Stimulated activated CD4-positive, alpha-beta T cell treated with anti-CD3 and anti-CD28 coated beads, Interleukin-2, amount 100 ng/mL, for 4 hours (primary cell): ENCODE results near the gene FAM20B.

Experiments used
- DNase-seq: peaks from one replicate; pipeline ENCODE4 v3.0.0-alpha.2; 2020; ENCODE audit warnings: low read depth

Gene FAM20B

DNA sequence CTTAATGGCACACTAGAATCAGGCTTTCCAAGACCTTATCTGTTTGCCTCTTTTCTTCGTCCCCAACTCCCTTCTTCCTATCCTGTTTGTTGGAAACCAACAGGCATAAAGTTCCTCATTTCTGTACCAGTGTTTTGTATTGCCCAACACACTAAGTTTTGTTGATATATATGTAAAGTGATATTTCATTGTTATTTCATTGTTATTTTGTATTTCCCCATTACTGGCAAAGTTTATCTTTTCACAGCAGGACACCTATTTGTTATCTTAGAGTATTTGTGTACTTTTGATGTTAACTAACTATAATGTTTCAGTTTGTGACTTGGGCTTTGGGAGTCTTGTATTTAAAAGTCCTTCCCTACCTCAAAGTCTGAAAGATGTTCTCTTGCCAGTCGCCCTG is 27.1 kb downstream of the FAM20B start:
- DNase-seq = no peak

GRCh38 chr1:179053486-179053885 is 27.8 kb downstream of the FAM20B start:
- DNase-seq = no peak

- no peak for DNase-seq
These were observed 30.2 kb downstream of the FAM20B start for GRCh38 chr1:179055937-179056336.

DNA sequence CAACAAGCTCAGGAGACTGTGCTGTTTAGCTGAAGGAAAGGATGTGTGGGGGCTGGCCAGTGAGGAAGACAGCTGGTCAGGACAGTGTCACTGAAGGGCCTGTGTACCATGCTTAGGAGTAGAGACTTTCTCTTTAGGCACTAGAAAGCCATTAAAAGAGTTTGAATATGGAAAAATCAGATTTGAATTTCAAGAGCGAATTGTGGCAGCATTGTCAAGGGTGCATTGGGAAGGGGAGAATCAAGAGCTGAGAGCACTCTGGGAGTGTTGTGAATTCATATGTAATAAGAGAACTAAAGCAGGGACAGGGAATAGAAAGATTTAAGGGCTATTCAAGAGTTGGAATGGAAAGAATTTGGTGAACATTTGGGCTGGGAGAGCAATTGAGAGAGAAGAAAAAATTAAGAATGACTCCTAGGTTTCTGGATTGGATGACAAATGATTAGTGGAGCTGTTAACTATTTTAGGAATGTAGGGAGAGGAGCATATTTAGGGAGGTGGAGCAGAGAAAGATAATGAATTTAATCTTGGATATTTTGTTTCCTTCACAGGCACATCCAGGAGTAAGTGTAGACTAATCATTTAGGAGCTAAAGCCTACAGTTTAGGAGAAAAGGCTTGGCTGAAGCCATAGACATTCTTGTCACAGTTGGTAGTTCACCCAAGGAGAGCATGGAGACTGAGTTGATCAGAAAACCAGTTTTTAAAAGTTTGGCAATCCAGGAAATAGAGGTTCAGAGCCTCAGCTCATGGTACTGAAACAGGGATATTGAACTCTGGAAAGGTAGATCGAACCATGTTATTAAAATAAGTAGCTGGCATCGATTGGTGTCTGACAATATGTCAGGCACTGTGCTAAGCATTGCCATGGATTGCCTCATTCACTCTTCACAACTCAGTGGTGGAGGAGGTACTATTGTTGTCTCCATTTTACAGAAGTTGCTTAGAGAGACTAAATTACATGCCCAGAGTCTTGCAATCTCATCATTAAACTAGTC is 33.1 kb downstream of the FAM20B start:
- DNase-seq = no peak

DNA sequence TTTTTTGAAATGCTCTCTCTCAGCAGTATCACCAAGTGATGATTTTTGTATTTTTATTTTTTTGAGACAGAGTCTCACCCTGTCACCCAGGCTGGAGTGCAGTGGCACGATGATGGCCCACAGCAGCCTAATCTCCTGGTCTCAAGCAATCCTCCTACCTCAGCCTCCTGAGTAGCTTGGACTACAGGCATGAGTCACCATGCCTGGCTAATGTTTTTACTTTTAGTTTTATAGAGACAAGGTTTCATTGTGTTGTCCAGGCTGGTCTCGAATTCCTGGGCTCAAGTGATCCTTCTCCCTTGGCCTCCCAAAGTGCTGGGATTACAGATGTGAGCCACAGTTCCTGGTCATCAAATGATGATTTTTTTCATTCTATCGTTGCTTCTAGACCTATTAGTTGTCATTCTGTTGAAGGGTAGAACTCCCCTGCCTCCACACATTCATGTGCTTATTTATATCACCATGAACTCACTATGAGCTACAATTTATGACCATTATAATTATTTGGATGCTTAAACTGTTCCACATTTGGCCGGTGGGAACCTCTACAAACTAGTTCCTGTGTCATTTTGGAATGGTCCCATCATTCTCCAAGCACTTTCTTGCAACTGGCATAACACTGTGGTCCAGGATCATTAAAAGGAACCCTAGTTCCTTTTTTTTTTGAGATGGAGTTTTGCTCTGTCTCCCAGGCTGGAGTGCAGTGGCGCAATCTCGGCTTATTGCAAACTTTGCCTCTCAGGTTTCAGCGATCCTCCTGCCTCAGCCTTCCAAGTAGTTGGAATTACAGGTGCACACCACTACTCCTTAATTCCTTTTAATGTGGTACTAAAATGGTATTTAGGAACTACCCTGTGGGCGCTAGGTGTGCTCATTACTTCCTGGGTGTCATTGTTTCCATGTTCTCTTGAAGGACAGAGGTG is 35.9 kb downstream of the FAM20B start:
- no peak for DNase-seq

- no peak for DNase-seq
These were observed 40.8 kb downstream of the FAM20B start for GRCh38 chr1:179066471-179066870.

GRCh38 chr1:179077396-179077795 is 51.7 kb downstream of the FAM20B start:
- DNase-seq = no peak

GRCh38 chr1:179079113-179079761 is 53.5 kb downstream of the FAM20B start:
- peak; percentile 38 for DNase-seq

GRCh38 chr1:179080866-179081686 is 55.4 kb downstream of the FAM20B start:
- DNase-seq = peak; percentile 13

- peak; percentile 38 for DNase-seq
These were observed 56.1 kb downstream of the FAM20B start, which contains the start of gene TOR3A for GRCh38 chr1:179081687-179082332. Gene TOR3A (plus strand): TSS chr1:179082070. CDS start chr1:179082129, 59 bp downstream.

DNA sequence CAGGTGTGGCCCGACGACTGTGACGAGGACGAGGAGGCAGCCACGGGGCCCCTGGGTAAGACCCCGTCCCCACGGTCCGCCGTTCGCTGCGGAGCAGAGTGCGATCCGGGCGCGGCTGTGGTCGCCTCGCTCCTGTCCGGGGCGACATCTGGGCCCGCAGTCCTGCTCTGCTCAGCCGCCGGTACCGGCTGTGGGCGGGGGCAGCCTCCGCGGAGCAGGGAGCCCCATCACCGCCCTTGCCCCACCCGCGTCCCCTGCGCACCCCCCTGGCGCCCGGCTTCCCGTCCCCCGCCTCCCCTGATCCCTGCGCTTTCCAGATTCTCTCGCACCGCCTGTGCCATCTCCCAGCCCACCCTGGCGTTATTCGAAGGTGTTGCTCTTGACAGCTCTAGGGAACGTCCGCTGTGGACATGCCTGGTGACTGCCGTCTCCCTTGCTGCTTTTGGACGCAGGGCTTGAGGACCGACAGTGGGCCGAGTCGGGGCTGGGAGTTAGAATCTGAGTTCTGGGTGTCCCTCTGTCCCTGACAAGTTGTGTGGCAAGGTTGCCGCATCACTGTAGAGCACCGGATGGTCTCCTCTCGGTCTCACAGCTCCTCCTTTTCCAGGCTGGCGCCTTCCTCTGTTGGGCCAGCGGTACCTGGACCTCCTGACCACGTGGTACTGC is 56.8 kb downstream of the FAM20B start:
- DNase-seq = no peak

GRCh38 chr1:179082999-179083335 is 57.3 kb downstream of the FAM20B start:
- no peak for DNase-seq

- DNase-seq = no peak
These were observed 57.8 kb downstream of the FAM20B start for GRCh38 chr1:179083533-179083932.

DNA sequence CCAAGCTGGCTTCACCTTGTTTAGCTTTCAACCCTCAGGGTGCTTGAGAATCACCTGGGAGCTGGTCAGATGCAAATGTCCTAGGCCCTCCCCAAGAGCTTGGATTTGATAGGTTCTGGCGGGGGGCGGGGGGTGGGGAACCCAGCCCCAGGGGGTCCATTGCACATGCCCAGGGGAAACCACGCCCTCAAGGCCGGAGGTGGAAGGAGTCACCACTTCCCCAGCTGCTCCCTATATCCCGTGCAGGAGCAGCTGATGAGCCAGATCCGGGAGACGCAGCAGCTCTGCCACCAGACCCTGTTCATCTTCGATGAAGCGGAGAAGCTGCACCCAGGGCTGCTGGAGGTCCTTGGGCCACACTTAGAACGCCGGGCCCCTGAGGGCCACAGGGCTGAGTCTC is 62.0 kb downstream of the FAM20B start:
- DNase-seq = no peak

DNA sequence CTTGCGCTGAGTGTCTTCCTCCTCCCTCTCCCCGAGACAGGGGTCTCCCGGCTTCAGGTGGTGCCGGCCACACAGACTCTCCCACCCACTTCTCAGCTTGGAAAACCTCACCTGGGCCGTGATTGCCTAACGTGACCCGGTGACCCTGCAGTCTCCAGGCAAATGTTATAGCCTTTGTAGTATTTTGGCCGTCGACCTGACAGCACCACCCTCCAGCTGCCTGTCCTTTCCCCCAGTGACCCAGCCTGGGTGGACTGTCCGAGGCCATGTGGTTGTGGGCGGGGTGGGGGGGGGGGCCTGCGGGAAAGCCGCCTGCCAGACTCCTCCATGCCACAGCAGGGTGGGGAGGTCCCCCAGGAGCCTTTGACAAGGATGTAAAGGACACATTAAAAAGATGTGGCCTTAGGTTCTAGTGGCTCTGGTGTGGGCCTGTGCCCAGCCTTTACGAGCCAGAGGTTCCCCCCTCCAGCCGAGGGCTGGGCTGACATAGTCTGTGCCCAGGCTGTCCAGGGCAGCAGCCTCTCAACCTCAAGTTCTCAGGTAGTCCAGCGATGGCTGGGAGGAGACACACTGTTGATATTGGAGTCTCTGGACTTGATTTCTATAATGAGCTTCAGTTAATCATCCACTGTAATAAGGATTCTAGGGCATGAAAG is 64.3 kb downstream of the FAM20B start:
- no peak for DNase-seq

- no peak for DNase-seq
These were observed 64.8 kb downstream of the FAM20B start for GRCh38 chr1:179090522-179090921.

DNA sequence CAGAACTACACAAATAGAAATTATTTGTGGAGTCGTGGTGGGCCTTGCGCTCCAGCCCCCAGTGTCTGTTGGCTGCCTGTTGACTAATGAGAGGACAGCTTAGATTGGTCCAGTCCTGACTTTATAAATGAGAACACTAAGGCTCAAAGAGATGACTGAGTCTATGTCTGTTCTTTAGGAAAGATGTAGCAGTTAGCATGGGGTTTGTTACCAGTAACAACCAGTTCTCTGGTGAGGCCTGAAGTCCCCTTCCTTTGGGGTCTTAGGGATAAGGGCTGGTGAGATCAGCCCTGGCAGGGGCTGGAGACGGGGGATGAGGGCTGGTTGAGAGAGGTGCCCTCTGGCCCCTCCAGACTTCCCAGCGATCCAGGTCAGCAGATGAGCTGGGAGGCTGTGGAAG is 65.2 kb downstream of the FAM20B start:
- DNase-seq = no peak

DNA sequence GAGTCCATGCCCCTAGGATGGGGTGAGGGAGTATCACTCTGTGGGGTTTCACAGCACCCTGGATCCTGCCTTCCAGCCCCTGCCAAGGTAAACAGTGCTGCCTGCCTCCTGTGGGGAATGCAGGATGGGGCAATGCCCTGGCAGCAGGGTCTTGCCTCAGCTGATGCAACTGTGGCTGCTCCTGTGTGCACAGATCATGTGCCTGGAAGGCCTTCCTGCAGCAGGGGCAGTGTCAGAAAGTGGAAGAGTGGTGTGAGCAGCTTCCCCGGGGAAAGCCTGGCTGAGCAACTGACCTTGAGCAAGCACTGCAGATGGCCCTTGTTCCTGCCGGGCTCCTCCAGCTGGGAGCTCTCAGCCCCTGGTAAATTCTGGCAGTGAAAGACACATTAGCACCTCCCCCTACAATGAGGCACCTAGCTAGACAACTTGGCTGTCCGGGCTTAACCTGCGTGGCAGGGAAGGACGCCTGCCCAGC is 66.0 kb downstream of the FAM20B start:
- DNase-seq = no peak

GRCh38 chr1:179092896-179093461 is 67.3 kb downstream of the FAM20B start:
- no peak for DNase-seq
